Aorta (tissue), 5 donors: ENCODE measurements around the gene ATG4C. TPM values are rescaled to one million over a fixed set of nuclear protein-coding genes. Genes with fewer than 3 reads are reported as not detected.

Source experiments
- ATAC-seq: fragments of 200-7000 bp; cut with Tn5 transposase; one replicate; pipeline ENCODE4 v1.9.1; 2022; ENCODE audit warnings: moderate library complexity; ENCODE audit not compliant: low FRiP score
- DNase-seq, 2 donors: peaks; one replicate each; pipeline ENCODE4 v3.0.0-alpha.2; 2020
- H3K27ac ChIP-seq, 2 donors: one replicate each; pipeline ENCODE4 v1.5.1; 2013; ENCODE audit warnings: low read length in 2 of 2, mild to moderate bottlenecking in 2 of 2, moderate library complexity in 2 of 2, control low read depth in 1 of 2, inconsistent platforms in 1 of 2, low read depth in 1 of 2
- H3K27me3 ChIP-seq, 2 donors: one replicate each; pipeline ENCODE4 v1.6.1; 2013; ENCODE audit warnings: control low read depth in 1 of 2, low read length in 1 of 2, mild to moderate bottlenecking in 1 of 2, moderate library complexity in 1 of 2; ENCODE audit not compliant: insufficient read depth in 2 of 2, control insufficient read depth in 1 of 2
- H3K36me3 ChIP-seq, 2 donors: one replicate each; pipeline ENCODE4 v1.6.1; 2013; ENCODE audit warnings: control low read depth in 1 of 2, low read length in 1 of 2, mild to moderate bottlenecking in 1 of 2; ENCODE audit not compliant: insufficient read depth in 2 of 2, control insufficient read depth in 1 of 2
- H3K4me1 ChIP-seq, 2 donors: one replicate each; pipeline ENCODE4 v1.6.1; 2013; ENCODE audit warnings: low read length in 2 of 2, control low read depth in 1 of 2, mild to moderate bottlenecking in 1 of 2, moderate library complexity in 1 of 2; ENCODE audit not compliant: insufficient read depth in 2 of 2, control insufficient read depth in 1 of 2
- H3K4me3 ChIP-seq, 2 donors: one replicate each; pipeline ENCODE4 v1.5.1; 2013; ENCODE audit warnings: low read length in 2 of 2, control low read depth in 1 of 2, mild to moderate bottlenecking in 1 of 2
- H3K9me3 ChIP-seq: one replicate; pipeline ENCODE4 v1.6.1; 2013; ENCODE audit warnings: mild to moderate bottlenecking, low read length; ENCODE audit not compliant: control insufficient read depth
- WGBS, 2 donors: extraction: QIAGEN DNeasy Blood & Tissue Kit; methylation state at CpG; one replicate each; pipeline ENCODE4 v1.1.7; 2013; 5-methylcytosine and 5-hydroxymethylcytosine counted together
- intact Hi-C, 2 donors: fragments of 100-400 bp; cut with DNase I; formaldehyde crosslinking; loops; one replicate each; pipeline versions ENCODE4 v1.14.2 to v1.15.0; 2022
- polyA plus RNA-seq, 2 donors: library from polyadenylated mRNA; stranded (reverse); fragments of 200-250 nt; gene quantifications; one replicate each; pipeline ENCODE4 v1.2.3, GENCODE V29; 2013
- total RNA-seq, 2 donors: library from RNA; stranded (reverse); fragmentation: NEBNext Ultra II Directional; extraction: Animal tissue kit (Norgen Biotek cat#: 25700); gene quantifications; one replicate each; pipeline ENCODE4 v1.2.1, GENCODE V29; 2021
- donor health status: healthy with polysubstance abuse.
- donor health status: Bipolar disorder and iron deficiency.
- donor health status: DM: no; HTN: no; CAD: no.
- donor health status: DM: no; HTN: no; CAD: no.
- donor health status: DM: yes; HTN: yes; CAD: no.

The ATG4C gene
- total and polyA plus RNA-seq, 4 donors = 5.8 to 18.4 (median 8.4) TPM

- WGBS, 2 donors = 86 to 87% methylated on average over 8 of the region's 8 CpGs
- Histone ChIP-seq H3K27ac (no peak overlapping the region), H3K9me3 (no peaks in the 10 kb centered on the region), H3K4me3 (no peak overlapping the region), H3K4me1 (no peaks in the 10 kb centered on the region), H3K27me3 (no peaks in the 10 kb centered on the region), H3K36me3 (no peaks in the 10 kb centered on the region)
- intact Hi-C loops = no loop called here
- DNase-seq (no peak), ATAC-seq (no peak)
Measured at GRCh38 chr1:62903982-62904855, 120.3 kb downstream of the ATG4C start.

DNA sequence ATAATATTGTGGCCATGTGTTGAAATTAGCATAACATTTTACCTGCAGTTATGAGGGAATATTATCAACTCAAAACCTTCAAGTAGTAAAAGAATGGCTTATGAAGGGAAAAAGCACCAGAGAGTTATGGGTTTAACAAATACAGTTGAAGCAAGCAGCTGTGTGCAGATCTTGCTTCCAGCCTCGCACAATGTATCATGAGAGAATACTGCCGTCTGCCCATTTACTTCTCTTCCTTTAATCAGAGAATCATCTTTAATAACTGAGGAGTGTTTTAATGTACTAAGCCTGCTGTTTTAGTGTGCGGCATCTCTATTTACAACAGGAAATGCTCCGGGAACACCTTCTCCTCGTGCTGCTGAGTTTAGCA, 120.9 kb downstream of the ATG4C start:
- Histone ChIP-seq H3K27ac (no peak overlapping the region), H3K36me3 (no peaks in the 10 kb centered on the region), H3K4me1 (no peaks in the 10 kb centered on the region), H3K4me3 (no peak overlapping the region), H3K9me3 (no peaks in the 10 kb centered on the region), H3K27me3 (no peaks in the 10 kb centered on the region)
- ATAC-seq = no peak
- WGBS, 2 donors = 77 to 78% methylated on average over 5 of the region's 5 CpGs
- no peak for DNase-seq
- intact Hi-C loops = no loop called here

DNA sequence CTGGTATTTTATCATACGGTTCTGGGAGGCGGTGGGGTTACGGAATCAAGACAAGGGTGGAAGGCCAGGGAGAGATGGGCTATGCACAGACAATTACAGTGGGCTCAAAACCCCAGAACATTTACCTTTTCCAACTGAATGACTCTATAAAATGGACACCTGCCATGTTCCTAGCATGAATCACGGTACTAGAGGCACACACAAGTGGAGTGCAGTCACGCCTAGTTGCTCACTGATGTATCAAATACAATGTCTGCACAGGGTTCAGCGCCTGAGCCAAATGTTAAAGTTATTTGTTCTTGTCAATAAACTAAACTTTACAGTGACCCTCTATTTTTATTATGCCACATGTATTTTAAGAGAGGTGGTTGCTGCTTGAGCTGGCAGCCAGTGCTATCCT, 121.4 kb downstream of the ATG4C start:
- no peaks in the 10 kb centered on the region for H3K4me1 ChIP-seq
- intact Hi-C loops = no loop called here
- H3K27me3 ChIP-seq = no peaks in the 10 kb centered on the region
- no peaks in the 10 kb centered on the region for H3K9me3 ChIP-seq
- H3K27ac ChIP-seq = no peak overlapping the region
- no peak overlapping the region for H3K4me3 ChIP-seq
- no peaks in the 10 kb centered on the region for H3K36me3 ChIP-seq
- DNase-seq = no peak
- no peak for ATAC-seq
- WGBS, 2 donors = 83 to 90% methylated on average over 6 of the region's 6 CpGs

- WGBS, 2 donors = 88 to 90% methylated on average over 8 of the region's 8 CpGs
- Histone ChIP-seq H3K9me3 (no peaks in the 10 kb centered on the region), H3K4me3 (no peak overlapping the region), H3K4me1 (no peaks in the 10 kb centered on the region), H3K36me3 (no peaks in the 10 kb centered on the region), H3K27me3 (no peaks in the 10 kb centered on the region), H3K27ac (no peak overlapping the region)
- DNase-seq (no peak), ATAC-seq (no peak)
- intact Hi-C loops = no loop called here
Measured at GRCh38 chr1:62905872-62906271, 121.9 kb downstream of the ATG4C start.

GRCh38 chr1:62906428-62906886, 122.5 kb downstream of the ATG4C start:
- 41 to 42% methylated on average over 9 of the region's 9 CpGs for WGBS, 2 donors
- no peaks in the 10 kb centered on the region for H3K27me3 ChIP-seq
- intact Hi-C loops = no loop called here
- no peak for ATAC-seq
- no peaks in the 10 kb centered on the region for H3K36me3 ChIP-seq
- H3K4me3 ChIP-seq = no peak overlapping the region
- H3K27ac ChIP-seq = no peak overlapping the region
- no peaks in the 10 kb centered on the region for H3K4me1 ChIP-seq
- no peaks in the 10 kb centered on the region for H3K9me3 ChIP-seq
- no peak for DNase-seq

- H3K9me3 ChIP-seq = no peaks in the 10 kb centered on the region
- no peaks in the 10 kb centered on the region for H3K27me3 ChIP-seq
- WGBS, 2 donors = 83 to 89% methylated on average over 2 of the region's 2 CpGs
- intact Hi-C loops = no loop called here
- H3K4me1 ChIP-seq = no peaks in the 10 kb centered on the region
- ATAC-seq (no peak), DNase-seq (no peak)
- no peaks in the 10 kb centered on the region for H3K36me3 ChIP-seq
- no peak overlapping the region for H3K4me3 ChIP-seq
- no peak overlapping the region for H3K27ac ChIP-seq
Measured at GRCh38 chr1:62908168-62908695, 124.3 kb downstream of the ATG4C start.

- Histone ChIP-seq H3K27ac (no peak overlapping the region), H3K36me3 (no peaks in the 10 kb centered on the region), H3K9me3 (no peaks in the 10 kb centered on the region), H3K4me1 (no peaks in the 10 kb centered on the region), H3K27me3 (no peaks in the 10 kb centered on the region), H3K4me3 (no peak overlapping the region)
- DNase-seq = no peak
- intact Hi-C loops = no loop called here
- ATAC-seq = no peak
Measured at GRCh38 chr1:62912028-62912638, 128.2 kb downstream of the ATG4C start.
